GM19438 (cell line): ENCODE results near the gene NLRP2B.
"Not testable (repeated sequence)": the region's sequence is repeated elsewhere in the genome, so short reads cannot be mapped to it uniquely, and the experiment has no call there.

Experiments
- ATAC-seq: cut with Tn5 transposase; IDR thresholded peaks from one replicate; pipeline ENCODE4 v1.9.1; 2021; ENCODE audit warnings: low read depth; ENCODE audit not compliant: unreplicated experiment

NLRP2B gene

DNA sequence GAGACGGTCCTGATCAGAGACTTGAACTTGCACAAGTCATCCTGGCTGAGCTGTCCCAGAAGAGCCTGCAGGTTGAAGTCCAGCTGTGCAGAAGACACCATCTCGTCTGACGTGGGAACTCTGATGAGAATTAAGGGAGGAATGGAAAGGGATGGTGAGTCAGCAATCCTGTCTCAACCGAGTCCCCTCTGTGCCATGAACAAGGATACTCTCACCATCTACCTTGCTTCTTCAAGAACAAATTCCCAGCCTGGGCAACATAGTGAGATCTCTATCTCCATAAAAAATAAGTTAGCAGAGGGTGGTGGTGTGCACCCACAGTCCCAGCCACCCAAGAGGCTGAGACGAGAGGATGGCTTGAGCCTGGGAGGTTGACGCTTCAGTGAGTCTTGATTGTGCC lies at the start of gene NLRP2B:
Gene NLRP2B, minus strand, starts transcription at position 101 of the 400 bp plus-strand sequence.
- no peak for ATAC-seq

DNA sequence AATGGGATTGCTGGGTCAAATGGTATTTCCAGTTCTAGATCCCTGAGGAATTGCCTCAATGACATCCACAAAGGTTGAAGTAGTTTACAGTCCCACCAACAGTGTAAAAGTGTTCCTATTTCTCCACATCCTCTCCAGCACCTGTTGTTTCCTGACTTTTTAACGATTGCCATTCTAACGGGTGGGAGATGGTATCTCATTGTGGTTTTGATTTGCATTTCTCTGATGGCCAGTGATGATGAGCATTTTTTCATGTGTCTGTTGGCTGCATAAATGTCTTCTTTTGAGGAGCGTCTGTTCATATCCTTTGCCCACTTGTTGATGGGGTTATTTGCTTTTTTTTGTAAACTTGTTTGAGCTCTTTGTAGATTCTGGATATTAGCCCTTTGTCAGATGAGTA lies 45.9 kb upstream of the NLRP2B start:
- ATAC-seq, result not testable (repeated sequence)

DNA sequence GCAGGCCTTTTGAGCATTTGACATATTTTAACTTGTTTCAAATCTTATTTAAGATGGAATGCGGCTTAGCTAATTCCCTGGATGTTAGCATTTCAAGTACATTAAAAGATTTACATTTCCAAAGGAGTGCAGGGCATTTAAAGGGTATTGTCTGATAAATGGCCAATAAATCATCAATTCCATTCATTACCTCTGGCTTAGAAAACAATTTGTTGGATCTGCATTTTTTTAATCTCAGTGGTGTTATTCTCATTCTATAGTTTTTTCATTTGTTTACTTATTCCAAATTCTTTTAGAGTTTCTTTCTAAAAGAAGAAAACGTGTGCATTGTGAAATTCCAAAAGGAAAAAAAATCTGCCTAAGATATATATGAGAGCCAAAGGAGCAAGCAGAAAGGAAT lies 1.3 kb upstream of the NLRP2B start:
- no peak for ATAC-seq

DNA sequence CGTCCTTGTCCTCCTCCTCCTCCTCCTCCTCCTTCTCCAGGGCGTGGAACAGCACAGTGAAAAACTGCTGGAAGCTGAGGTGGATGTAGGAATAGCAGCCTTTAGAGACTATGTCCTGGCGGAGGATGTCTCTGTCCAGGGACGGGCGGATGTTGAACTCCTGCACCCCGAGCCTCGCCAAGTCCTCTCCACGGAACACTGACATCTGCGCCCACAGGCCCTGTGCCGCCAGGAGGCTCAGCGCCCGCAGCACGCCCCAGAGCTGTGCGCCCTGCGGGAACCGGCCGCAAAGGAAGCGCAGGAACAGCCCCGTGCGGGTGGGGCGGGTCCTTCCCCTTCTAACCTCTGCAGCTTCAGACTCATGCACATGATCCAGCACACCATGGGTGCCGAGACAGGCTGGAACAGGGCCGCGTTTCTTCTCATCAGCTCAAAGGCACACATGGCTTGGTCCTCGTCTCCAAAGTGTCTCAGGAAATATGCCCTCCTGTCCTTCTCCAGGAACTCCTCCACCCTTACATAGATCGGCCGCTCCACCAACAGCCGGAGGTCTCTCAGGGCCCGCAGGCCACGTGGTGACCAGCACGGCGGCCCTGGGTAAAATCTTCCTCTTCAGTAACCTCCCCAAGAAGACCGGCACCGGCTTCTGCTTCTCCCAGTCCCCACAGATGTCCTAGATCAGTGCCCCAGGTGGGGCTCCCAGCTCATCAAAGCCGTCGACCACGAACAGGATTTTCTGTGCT lies 1.2 kb downstream of the NLRP2B start:
- no peak for ATAC-seq

DNA sequence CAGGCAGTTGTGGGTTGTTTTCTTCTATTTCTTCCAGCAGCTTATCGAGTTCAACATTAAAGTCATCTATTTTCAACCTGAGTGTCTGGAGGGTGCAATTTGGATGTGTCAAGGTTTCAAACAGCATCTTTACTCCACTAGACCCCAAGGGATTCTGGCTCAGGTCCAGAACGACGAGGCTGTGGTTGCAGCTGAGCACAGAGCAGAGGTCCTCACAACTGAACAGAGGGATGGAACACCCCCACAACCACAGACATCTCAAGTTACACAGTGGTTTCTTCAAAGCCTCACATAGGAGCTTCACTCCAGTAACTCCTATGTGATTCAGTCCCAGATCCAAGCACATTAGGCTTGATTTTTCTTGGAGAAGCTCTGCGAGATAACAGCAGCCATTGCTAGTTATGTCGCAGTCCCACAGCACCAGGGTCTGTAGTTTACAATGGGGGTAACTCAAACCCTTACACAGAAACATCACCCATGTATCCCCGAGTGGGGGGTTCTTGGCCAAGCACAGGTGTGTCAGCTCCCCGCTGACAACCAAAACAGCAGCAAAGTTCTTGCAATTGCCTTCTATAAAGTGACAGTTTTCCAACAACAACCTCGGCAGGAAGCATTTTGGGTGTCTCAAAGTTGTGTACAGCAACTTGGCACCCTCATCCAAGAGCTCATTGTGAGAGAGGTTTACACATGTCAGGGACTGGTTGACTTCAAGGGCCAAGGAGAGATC lies 2.8 kb downstream of the NLRP2B start:
- ATAC-seq, result no peak

DNA sequence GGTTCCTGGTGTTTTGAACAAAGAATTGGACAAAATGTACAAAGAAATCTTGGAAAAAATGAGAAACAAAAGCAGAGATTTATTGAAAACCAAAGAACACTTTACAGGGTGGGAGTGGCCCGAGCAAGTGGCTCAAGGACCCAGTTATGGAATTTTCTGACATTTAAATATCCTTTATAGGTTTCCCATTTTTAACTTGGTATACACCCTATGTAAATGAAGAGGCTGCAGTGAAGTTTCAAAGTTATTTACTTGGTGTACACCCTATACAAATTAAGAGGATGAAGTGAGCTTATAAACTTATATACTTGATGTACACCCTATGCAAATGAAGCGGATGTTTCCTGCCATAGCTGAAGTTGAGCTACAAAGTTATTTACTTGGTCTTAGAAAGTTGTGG lies 4.7 kb downstream of the NLRP2B start:
- no peak for ATAC-seq

DNA sequence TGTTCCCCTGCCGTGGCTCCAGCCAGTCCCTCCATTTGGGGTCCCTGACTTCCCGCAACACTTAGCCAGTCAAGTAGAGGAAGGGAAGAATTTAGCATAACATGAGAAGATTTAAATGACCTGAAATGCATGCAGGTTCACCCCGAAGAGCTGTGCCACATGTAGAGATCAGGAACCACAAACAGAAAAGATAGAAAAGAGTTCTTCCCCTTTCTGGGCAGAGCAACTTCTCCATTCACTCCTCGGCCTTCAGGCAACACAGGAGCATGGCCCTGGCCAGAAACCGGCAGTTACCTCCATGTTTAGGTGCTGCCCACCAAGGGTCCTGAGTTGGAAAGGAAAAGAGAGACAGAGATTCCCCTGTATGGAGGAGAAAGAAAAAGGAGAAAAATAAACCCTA lies 5.2 kb downstream of the NLRP2B start:
- ATAC-seq, result no peak

DNA sequence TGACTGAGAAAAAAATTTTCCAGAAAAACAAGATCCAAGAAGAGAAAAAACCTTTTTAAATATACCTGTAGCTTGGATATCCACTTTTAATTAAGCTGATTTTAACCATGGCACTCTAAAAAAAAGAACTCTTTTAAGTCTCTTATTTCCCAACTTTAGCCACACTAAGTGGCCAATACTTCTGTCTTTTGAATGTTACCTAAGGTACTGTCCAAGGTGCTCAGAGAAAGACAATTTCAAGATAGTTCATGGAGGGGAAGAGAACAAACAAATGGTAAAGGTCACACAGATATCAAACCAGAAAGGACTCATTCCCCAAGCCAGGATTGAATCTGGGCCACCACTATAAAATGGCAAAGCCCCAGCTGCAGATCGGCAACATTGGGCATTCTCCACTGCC lies 10.1 kb downstream of the NLRP2B start:
- no peak for ATAC-seq

DNA sequence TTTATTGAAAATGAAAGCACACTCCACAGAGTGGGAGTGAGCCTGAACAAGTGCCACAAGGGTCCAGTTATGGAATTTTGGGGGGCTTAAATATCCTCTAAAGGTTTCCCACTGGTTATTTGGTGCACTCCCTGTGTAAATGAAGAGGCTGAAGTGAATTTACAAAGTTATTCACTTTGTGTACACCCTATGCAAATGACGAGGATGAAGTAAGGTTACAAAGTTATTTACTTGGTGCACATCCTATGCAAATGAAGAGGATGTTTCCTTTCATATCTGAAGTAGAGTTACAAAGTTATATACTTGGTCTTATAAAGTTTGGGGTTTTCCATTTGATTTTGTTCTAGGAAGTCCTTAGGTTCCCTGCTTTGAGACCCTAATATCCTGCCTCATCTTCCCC lies 13.1 kb downstream of the NLRP2B start:
- ATAC-seq, result no peak

DNA sequence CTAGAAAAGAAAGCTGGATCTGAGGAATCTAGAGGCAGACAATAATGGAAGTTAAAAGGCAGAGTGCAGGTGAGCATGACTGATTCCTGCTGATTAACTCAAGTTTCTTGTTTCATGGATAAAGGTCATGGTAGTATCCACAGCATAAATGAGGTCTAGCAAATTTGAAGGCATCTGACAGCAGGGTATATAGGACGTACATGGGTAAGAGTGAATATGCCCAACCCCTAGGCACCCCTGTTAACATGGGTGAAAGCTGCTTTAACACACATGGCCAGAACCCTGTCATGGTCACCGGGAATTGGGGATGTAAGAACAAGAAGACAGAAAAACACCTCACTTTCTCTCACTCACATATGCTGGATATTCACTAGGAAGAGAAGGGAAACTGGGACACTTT lies 25.0 kb downstream of the NLRP2B start:
- ATAC-seq, result no peak

DNA sequence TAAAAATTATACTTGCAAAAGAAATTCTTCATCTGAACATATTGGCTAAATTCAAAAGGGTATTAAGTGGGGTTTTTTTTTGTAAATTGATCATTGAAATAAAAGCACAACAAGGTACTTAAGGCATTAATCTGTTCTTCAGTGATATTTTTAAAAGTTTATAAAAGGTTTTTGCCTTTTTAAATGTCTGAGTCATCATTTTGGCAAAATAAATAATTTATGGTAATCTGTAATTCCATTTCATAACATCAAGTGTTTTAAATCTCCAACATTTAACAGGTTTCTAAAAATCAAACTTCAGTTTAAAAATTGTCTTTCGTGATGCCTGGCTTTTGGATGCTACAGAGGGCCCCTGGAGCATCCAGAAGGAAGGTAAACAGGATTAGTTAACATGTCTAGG lies 27.4 kb downstream of the NLRP2B start:
- no peak for ATAC-seq

DNA sequence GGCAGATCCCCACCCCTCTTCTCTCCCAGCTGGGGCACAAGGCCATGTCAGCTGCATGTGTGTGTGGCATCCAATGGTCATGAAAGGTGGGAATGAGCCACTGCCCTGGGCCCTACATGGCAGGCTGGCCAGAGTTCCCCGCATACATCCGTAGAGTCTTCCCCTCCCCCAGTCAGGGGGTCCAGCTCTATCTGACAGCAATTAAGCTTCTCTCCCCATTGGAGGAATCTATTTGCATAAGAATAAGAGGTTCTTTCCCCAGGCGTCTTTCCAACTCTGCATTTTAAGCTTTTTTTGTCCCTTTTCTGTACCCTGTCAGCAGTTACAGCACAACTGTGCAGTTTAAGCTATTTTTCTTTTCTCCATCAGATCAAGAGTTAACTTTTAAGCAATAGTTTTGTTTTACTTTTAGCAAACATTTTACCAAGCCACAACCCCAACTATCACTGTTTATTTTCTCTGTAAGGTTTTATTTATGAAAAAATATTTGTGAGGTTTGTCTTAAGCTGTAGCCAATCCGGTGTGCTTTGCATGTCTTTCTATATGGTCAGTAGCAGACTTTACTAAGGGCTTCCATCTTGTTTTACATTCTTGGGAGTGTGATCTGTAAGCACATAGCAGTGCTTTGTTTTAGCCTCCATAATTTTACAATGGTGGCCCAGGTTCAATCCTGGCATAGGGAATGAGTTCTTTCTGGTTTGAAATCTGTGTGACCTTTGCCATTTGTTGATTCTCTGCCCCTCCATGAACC lies 28.7 kb downstream of the NLRP2B start:
- ATAC-seq, result no peak

DNA sequence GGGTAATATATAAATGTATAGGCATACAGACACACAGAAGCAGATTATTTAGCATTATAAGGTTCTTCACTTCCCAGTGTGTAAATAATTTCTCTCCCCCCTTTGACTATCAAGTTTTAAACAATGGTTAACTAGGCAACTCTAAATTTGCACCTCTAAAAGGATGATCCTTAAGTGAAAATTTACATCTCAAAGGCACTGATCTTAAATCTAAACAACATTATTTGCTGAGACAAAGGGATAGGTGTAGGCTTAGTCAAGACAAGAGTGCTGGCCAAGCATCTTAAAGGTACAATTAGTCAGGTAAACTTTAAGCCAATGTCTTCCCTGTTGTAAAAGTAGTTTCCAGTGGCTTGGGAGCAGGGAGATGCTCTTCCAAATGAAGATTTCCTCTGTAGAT lies 33.0 kb downstream of the NLRP2B start:
- no peak for ATAC-seq

DNA sequence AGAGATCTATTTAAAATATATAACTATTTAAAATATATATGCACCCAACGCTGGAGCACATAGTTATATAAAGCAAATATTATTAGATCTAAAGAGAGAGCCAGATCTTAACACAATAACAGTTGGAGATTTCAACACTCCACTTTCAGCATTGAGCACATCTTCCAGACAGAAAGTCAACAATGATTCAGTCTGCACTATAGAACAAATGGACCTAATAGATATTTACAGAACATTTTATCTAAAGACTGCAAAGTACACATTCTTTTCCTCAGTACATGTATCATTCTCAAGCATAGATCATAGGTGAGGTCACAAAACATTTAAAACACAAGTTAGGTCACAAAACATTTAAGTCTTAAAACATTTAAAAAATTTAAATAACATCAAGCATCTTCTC lies 36.4 kb downstream of the NLRP2B start:
- no peak for ATAC-seq

DNA sequence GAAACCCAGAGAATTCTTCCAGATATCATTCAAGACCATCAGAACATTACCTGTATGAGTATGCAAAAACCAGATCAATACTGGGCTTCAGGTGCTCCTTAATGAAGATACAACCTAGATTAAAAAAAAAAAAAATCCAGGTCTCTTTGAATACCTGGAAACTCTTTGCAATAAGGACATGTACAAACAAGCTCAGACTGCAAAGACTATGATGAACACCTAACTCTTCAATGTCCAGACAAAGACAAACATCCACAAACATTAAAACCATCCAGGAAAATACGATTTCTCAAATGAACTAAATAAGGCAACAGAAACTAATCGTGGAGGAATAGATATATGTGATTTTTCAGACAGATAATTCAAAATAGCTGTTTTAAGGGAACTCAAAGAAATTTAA lies 38.7 kb downstream of the NLRP2B start:
- no peak for ATAC-seq

DNA sequence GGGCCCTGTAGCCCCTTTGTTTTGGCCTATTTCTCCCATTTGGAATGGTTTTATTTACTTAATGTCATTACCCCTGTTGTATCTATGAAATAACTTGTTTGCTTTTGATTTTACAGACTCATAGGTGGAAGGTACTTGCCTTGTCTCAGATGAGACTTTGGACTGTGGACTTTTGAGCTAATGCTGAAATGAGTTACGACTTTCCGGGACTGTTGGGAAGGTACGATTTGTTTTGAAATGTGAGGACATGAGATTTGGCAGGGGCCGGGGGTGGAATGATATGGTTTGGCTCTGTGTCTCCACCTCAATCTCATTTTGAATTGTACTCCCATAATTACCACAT lies 39.4 kb downstream of the NLRP2B start:
- no peak for ATAC-seq

DNA sequence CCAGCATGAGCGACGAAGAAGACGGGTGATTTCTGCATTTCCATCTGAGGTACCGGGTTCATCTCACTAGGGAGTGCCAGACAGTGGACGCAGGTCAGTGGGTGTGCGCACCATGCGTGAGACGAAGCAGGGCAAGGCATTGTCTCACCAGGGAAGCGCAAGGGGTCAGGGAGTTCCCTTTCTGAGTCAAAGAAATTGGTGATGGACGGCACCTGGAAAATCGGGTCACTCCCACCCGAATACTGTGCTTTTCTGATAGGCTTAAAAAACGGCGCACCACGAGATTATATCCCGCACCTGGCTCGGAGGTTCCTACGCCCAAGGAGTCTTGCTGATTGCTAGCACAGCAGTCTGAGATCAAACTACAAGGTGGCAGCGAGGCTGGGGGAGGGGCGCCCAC lies 50.6 kb downstream of the NLRP2B start:
- ATAC-seq, result not testable (repeated sequence)
